ENCODE data around the gene PNPLA7. TPM values are rescaled to one million over a fixed set of nuclear protein-coding genes. Genes with fewer than 3 reads are reported as not detected.
"Not testable (repeated sequence)": the region's sequence is repeated elsewhere in the genome, so short reads cannot be mapped to it uniquely, and the experiment has no call there.

The PNPLA7 gene
- total RNA-seq, 1 donor from 2014 or later, result 1.3 TPM

DNA sequence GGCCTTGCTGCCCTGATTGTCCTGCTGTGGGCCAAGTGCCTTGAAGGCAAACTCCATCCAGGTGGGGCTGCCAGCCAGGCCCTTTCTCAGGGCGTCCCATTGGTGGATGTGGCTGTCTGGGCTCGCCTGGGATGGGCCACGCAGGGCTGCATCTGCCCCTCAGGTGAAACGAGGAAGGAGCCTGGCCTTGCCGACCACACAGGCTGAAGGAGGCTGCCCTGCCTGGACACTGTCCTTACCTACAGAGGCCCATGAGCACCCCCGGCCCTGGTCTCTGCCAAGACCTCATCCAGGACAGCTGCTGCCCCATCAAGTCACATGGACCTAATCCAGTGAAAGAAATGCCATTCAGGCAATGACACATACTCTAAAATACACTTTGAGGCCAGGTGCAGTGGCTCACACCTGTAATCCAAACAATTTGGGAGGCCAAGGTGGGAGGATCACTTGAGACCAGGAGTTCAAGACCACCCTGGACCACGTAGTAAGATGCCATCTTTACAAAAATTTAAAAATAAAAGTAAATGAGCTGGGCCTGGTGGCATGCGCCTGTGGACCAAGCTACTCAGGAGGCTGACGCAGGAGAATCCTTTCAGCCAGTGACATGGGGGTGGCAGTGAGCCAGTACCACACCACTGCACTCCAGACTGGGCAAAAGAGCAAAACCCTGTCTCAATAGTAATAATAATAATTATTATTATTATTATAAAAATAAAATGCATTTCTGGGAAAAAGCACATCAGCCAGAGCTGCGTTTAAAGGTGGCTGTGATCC lies 33.9 kb downstream of the PNPLA7 start:
- DNase-seq (ENCODE audit: low read depth), result peak; percentile 33

DNA sequence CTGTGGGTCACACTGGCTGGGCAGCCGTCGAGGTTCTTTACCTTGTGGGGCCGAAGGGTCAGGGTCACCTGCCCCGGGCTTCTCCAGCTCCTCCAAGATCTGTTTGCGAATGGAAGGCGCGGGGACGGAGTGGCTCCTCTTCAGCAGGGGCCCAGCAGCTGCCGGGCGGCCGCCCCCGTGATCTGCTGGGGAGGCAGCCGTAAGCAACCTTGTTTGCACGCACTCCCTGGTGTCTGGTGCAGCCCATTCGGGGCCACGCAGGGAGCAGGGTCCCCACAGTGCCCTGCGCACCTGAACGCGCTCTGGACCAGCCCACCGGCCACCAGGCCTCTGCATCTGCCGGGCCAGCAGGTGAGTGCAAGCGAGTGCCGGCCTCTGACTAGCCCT lies 34.9 kb downstream of the PNPLA7 start:
- DNase-seq (ENCODE audit: low read depth), result no peak

DNA sequence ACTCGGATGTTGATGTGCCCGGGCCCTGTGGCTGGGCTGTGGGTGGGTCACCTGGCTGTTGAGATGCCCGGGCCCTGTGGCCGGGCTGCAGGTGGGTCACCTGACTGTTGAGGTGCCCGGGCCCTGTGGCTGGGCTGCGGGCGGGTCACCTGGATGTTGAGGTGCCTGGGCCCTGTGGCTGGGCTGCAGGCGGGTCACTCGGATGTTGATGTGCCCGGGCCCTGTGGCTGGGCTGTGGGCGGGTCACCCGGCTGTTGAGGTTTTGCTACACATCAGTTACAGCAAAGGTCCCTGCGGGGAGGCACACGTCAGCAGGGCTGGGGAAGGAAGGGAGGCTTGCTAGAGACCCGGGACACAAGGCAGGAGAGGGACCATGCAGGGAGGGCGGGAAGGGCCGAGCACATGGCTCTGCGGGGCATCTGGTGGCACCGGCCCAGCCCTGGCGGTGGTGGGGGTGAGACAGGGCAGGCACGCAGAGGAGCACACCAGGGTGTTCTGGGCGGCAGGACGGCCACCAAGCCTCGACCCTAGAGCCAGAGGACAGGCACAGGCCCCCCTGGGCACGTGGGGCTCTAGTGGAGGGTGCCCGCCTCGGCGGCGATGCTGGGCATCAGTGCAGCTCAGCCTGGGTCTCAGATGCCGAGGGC lies 35.4 kb downstream of the PNPLA7 start:
- no peak for DNase-seq (ENCODE audit: low read depth)

DNA sequence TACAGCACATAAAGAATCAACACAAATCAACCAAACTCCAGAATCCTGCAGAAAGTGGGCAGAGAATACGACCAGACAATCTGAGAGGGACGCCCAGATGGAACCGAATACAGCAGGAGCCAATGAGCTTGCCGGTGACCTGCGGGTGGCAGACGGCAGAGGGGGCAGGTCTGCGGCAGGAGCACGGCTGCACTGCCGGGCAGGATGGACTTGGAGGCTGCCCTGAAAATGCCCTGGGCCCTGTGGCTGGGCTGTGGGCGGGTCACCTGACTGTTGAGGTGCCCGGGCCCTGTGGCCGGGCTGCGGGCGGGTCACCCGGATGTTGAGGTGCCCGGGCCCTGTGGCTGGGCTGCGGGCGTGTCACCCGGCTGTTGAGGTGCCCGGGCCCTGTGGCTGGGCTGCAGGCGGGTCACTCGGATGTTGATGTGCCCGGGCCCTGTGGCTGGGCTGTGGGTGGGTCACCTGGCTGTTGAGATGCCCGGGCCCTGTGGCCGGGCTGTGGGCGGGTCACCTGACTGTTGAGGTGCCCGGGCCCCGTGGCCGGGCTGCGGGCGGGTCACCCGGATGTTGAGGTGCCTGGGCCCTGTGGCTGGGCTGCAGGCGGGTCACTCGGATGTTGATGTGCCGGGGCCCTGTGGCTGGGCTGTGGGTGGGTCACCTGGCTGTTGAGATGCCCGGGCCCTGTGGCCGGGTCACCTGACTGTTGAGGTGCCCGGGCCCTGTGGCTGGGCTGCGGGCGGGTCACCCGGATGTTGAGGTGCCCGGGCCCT lies 36.2 kb downstream of the PNPLA7 start:
- not testable (repeated sequence) for DNase-seq (ENCODE audit: low read depth)

DNA sequence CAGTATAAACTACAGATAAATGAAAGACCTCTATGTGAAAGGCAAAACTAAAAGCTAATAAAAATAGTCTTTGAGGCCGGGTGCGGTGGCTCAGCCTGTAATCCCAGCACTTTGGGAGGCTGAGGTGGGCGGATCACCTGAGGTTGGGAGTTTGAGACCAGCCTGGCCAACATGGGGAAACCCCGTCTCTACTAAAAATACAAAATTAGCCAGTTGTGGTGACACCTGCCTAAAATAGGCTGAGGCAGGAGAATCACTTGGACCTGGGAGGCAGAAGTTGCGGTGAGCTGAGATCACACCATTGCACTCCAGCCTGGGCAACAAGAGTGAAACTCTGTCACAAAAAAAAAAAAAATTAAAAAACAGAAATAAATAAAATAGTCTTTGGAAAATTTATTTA lies 37.1 kb downstream of the PNPLA7 start:
- DNase-seq (ENCODE audit: low read depth), result not testable (repeated sequence)

DNA sequence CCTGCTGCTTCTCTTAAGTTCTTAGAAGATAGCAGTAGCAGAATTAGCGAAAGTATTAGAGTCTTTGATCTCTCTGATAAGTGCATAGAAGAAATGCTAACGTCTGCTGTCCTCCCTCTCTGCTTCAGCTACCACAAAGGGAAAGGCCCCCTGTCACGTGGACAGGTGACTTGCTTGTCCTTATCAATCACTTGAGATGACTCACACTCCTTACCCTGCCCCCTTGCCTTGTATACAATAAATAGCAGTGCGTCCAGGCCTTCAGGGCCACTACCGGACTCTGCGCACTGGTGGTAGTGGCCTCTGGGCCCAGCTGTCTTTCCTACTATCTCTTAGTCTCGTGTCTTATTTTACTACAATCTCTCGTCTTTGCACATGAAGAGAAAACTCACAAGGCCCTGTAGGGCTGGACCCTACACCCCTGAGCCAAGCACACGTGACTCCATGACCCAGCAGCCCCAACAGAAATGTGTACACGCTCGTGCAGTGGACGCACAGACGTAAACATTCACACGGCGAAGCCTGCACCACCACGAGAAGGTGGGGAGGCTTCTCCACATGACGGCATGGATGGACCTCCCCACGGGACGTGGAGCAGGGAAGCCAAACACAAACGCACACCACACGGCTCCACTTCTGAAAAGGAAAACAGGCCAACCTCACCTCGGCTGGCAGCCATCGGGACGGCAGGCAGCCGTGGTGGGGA lies 38.3 kb downstream of the PNPLA7 start:
- no peak for DNase-seq (ENCODE audit: low read depth)

DNA sequence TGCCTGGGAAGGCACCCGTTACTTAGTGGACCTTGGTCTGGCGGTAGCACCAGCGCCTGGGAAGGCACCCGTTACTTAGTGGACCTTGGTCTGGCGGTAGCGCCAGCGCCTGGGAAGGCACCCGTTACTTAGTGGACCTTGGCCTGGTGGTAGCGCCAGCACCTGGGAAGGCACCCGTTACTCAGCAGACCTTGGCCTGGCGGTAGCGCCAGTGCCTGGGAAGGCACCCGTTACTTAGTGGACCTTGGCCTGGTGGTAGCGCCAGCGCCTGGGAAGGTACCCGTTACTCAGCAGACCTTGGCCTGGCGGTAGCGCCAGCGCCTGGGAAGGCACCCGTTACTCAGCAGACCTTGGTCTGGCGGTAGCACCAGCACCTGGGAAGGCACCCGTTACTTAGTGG lies 39.1 kb downstream of the PNPLA7 start:
- DNase-seq (ENCODE audit: low read depth), result not testable (repeated sequence)

DNA sequence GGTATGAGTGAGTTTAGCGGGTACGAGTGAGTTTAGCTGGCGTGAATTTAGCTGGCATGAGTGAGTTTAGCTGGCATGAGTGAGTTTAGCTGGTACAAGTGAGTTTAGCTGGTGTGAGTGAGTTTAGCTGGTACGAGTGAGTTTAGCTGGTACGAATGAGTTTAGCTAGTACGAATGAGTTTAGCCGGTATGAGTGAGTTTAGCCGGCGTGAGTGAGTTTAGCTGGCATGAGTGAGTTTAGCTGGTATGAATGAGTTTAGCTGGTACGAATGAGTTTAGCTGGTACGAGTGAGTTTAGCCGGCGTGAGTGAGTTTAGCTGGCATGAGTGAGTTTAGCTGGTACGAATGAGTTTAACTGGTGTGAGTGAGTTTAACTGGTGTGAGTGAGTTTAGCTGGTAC lies 41.0 kb downstream of the PNPLA7 start:
- DNase-seq (ENCODE audit: low read depth), result no peak

DNA sequence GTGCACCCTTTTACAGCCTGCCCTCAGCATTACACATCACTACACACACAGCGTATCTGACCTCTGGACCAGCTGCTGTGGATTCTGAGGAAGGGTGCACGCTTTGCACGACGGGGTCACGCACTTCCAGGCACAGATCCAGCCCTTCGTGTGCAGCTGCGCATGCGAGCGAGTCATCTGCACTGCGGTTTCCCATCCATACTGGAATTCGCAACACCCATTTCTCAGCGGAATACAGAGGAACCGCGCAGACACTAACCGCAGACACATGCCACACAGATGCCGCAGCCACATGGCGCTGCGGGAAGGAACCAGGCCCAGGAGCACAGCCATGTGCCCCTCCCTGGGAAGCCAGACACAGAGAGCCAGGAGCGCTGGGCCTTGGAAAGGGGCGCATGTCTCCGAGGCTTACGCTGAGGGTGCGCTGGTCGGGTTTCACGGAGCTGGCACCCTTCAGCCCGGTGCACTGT lies 43.5 kb downstream of the PNPLA7 start:
- DNase-seq (ENCODE audit: low read depth), result no peak

DNA sequence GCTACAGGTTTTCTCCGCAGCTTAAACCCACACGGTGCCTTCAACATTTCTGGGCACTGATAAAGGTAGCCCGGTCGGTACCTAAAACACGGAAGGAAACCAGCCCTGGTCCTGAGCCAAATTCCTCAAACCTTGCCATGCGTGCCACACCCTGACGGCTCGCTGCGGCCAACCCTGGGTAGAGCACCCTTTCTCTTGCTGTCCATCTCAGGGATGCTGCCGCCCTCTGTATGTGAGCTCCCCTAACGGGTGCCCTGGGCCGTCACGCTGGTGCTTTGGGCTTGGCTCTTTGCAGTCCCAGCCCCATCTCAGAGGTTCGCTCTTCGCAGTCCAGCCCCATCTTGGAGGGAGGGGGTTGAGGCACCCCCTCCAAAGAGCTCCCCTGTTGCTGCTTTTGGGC lies 43.9 kb downstream of the PNPLA7 start:
- no peak for DNase-seq (ENCODE audit: low read depth)

DNA sequence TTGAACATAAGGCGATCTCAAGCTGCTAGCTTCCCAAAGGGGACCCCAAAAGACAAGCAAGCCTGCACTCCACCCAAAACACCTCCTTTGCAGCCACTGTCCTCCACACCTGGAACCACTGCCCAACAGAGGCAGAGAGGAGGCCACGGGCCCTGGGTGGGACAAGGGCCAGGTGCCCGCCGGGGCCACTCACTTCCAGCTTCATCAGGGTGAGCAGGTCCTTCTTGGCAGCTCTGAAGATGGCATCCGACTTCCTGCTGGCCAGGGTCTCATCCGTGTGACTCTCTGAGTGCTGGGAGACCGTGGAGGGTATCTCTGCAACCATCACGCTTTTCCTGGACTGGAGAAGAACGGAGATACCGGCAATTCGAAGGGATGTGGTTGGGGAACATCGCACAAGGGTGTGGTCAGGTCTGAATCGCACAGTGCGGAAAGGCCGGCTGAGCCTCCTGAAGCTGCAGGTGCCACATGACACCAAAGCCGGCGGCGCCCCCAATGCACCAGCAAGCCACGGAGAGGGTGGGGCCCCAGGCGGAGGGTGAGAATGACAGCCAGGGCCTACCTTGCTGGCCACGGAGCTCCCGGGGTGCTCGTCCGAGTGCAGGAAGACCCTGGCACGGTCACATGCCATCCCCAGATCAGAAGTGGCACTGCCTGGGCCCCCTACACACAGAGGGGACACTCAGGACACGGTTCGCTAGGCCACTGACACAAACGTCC lies 44.6 kb downstream of the PNPLA7 start:
- DNase-seq (ENCODE audit: low read depth), result no peak

DNA sequence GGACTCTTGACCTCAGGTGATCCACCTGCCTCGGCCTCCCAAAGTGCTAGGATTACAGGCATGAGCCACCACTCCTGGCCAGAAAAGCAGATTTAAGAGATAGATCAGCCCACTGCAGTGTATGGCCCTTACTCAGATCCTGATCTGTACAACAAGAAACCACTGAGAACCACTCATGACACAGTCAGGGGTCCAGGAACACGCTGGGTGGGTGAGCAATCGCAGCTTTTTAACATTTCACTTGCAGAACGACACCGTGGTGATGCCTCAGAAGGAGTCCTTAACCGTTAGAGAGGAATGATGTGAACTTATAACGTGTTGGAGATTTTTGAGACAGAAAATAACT lies 45.8 kb downstream of the PNPLA7 start:
- DNase-seq (ENCODE audit: low read depth), result no peak

DNA sequence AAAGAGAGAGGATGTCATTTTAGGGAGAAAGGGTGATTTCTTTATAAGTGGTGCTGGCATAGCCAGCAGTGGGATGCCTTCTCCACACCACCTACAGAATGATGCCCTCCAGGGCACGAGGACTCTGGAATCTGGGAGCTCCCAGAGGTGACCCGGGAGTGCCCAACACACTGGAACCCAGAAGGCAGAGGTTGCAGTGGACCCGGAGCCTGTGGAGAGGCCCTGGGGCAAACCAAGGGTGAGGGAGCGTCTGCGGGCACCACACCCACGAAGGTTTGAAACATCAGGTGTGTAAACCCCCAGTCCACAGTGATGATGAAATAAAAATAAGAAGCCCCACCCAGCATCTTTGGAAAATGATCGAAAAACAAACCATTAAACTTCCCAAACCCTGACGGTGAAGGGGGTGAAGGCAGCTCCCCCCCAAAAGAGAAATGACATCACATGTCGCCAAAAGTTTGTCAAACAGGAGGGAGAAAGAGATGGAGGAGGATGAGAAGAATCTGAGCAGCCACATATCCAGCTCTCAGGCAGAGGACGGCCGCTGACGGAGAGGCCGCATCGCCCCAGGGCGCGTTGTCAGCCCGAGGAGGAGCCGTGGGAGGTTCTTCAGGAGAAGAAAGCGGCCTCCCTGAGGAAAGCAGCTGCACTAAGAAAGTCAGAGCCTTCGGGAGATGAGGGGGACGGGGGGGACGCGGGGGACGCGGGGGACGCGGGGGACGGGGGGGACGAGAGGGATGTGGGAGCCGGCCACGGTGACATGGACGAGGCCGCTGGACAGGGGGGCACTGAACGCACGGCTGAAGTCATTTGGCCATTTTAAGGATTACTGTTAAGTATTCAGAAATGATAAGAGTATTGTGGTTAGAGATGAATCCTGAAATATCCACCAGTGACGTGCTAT lies 47.9 kb downstream of the PNPLA7 start:
- no peak for DNase-seq (ENCODE audit: low read depth)

DNA sequence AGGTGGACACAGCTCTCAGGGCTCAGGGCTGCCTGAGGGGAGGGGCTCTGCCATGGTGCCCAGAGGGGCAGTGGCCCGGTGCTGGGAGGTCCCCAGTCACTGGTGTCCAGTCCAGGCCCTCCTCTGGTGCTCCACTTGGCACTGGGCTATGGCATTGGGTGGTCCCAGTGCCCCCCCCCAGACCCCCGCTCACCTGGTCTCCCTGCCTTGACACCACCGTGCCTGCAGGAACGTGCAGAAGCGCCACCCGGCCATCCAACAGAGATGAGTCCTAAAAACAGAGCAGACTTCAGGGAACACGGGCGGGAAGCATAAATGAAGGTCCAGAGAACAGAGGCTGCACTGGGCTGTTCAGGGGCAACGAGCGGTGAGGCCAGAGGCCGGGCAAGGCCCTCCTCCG lies 48.7 kb downstream of the PNPLA7 start:
- no peak for DNase-seq (ENCODE audit: low read depth)

DNA sequence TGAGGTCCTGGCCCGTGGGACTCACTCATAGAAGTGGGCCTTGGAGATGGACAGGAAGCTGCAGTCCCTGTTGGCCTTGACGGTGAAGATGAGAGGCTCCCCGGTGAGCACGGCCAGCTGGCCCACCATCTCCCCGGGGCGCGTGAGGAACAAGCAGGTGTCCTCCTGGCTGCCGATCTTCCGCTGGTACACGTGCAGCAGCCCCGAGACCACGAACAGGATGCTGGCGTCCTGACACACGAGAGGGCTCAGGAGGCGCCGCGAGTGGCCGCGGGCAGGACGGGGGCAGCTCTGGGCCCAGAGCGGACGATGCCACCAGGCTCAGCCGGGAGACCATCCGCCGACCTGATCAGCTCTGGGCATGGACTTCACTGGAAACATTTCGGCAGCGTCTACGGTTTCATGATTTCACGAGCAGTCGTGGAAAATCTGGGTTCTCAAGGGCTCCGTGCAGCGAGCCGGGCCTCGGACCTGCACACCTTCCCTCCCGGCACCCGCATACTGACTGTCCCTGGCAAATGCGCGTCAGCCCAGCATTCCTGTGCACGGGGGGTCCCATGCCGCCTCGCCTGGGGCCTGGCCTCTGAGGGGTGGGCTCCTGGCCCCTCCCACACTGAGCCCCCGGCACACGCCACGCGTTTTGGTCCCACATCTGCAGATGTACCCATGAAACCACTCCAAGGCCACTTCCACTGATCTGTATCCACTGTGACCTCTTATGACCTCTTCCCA lies 49.4 kb downstream of the PNPLA7 start:
- DNase-seq (ENCODE audit: low read depth), result no peak

DNA sequence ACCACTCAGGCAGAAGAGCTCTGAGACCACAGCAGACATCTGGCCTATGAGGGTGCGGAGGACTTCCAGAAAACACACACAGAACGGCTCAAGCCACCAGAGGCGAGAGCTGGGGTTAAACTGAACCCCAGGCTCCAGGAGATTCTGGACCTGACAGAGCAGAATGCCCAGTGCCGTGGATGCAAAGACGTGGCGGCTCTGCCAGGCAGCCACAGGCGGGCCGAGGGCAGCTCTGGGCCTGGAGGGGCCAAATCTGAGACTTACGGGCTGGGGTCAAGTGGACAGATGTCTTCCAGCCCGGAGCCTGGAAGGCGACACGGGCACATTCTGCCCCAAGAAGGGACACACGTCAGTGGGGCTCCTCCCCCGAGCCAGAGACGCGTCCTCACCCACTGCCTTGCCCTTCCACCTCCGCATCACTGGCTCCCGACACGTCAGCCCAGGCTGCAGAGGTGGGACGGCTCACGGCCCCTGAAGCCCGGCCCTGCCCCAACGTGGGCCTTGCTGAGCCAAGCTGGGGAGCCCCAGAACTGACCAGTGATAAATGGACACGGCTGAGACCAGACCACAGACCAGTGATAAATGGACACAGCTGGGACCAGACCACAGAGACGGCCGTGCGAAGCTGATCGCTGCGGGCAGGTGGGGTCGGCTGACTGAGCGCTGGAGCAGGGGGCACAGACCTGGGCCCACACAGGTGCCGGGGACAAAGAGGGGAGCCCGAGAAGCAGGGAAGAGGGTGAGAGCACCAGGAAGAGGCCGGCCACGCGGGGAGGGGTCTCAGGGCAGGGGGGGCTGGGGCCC lies 50.1 kb downstream of the PNPLA7 start:
- peak; percentile 49 for DNase-seq (ENCODE audit: low read depth)

DNA sequence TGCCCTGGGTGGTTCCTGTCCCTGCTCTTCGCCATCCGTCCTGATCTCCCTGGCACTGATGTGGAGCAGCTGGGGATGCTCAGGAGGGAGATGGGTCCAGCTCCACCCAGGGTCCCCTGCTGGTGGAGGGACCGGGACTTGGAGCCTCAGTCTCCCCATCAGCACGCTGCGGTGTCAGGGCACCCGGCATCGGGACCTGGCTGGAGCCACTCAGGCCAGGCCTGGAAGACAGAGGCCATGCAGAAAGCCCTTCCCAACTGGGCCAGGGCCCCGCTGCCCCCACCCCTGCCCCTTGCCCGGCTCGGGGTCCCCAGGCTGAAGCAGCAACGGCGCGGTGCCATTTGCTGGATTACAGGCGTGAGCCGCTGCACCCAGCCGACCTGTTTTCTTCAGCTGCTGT lies 50.8 kb downstream of the PNPLA7 start:
- DNase-seq (ENCODE audit: low read depth), result no peak

DNA sequence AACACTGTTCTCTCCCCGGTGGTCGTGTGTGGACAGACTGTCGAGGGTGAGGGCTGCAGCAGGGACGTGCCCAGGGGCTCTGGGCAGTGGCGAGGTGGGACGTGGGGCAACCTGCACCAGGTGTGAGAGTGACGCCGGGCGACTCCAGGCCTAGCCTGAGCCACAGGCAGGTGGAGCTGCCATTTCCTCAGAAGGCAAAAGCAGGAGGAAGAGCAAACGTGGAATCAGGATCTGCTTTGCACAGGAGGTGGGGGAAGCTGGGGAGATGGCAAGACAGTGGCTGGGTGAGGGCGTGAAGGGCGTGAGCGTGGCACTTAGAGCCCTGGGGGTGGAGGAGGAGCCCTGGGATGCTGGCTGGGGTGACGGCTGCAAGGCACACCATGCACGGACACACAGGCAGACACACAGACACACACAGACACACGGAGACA lies 51.5 kb downstream of the PNPLA7 start:
- DNase-seq (ENCODE audit: low read depth), result no peak
